GM18499 (cell line): Measurements from ENCODE around the gene KLF2.

Experiments
- ATAC-seq: cut with Tn5 transposase; IDR thresholded peaks from one replicate; pipeline ENCODE4 v1.9.1; 2021; ENCODE audit warnings: moderate number of reproducible peaks; ENCODE audit not compliant: insufficient read depth, unreplicated experiment

The KLF2 gene

GRCh38 chr19:16306728-16307402 is 17.8 kb upstream of the KLF2 start:
- no peak for ATAC-seq

- ATAC-seq: no peak
Observed at GRCh38 chr19:16308081-16308480, 16.5 kb upstream of the KLF2 start.

GRCh38 chr19:16309643-16310042 is 15.0 kb upstream of the KLF2 start:
- no peak for ATAC-seq

GRCh38 chr19:16315825-16316505 is 8.7 kb upstream of the KLF2 start:
- no peak for ATAC-seq

- ATAC-seq: no peak
Observed at GRCh38 chr19:16316506-16316882, 8.1 kb upstream of the KLF2 start.

GRCh38 chr19:16319481-16319880 is 5.1 kb upstream of the KLF2 start:
- ATAC-seq: no peak

GRCh38 chr19:16320987-16321386 is 3.6 kb upstream of the KLF2 start:
- ATAC-seq: no peak

GRCh38 chr19:16325161-16325527 is 518 bp downstream of the KLF2 start:
- no peak for ATAC-seq

- ATAC-seq: no peak
Observed at GRCh38 chr19:16325641-16326400, 1.2 kb downstream of the KLF2 start.

GRCh38 chr19:16326401-16327168 is 2.0 kb downstream of the KLF2 start:
- ATAC-seq: no peak

- ATAC-seq: no peak
Observed at GRCh38 chr19:16327169-16327475, 2.5 kb downstream of the KLF2 start.

- no peak for ATAC-seq
Observed at GRCh38 chr19:16327501-16327900, 2.9 kb downstream of the KLF2 start.

GRCh38 chr19:16327911-16328823 is 3.5 kb downstream of the KLF2 start:
- ATAC-seq: no peak

- ATAC-seq: no peak
Observed at GRCh38 chr19:16328824-16329482, 4.3 kb downstream of the KLF2 start.

- no peak for ATAC-seq
Observed at GRCh38 chr19:16330368-16330801, 5.8 kb downstream of the KLF2 start.

- no peak for ATAC-seq
Observed at GRCh38 chr19:16330806-16331690, 6.4 kb downstream of the KLF2 start.

GRCh38 chr19:16333001-16333586 is 8.5 kb downstream of the KLF2 start:
- ATAC-seq: no peak

GRCh38 chr19:16334411-16334810 is 9.8 kb downstream of the KLF2 start:
- ATAC-seq: no peak
